ENCODE results near the gene RUBCNL. TPM values are rescaled to one million over a fixed set of nuclear protein-coding genes. Genes with fewer than 3 reads are reported as not detected.

The RUBCNL gene
- total RNA-seq, 1 donor from 2014 or later, result 0.80 TPM

DNA sequence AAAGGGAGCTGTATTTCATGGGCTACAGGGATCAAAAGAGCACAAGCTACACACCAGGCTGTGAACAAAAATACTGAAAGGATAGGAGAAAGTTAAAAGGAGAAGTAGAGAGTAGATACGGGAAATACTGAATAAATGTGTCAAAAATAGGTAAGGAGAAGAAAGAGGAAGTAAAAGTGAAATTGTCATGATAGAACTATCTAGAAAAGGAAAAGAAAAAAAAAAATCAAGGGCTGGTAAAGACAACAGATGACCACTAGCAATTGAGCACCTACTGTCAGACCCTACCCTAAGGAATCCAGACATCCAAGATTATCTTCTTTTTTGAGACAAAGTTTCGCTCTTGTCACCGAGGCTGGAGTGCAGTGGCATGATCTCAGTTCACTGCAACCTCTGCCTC lies 4.8 kb downstream of the RUBCNL start:
- Histone ChIP-seq H2AFZ (replicated peaks) (no peak overlapping the region), H3K9me3 (ENCODE audit: low read depth) (no peaks in the 10 kb centered on the region), H3K36me3 (no peaks in the 10 kb centered on the region), H3K27me3 (peaks cover 42% of the 10 kb centered on the region), H4K20me1 (ENCODE audit: low read depth) (no peaks in the 10 kb centered on the region), H3K79me2 (ENCODE audit: low read depth) (no peaks in the 10 kb centered on the region), H3K4me3 (no peak overlapping the region), H3K4me2 (no peak overlapping the region), H3K9ac (no peak overlapping the region), H3K4me1 (no peaks in the 10 kb centered on the region), H3K27ac (no peak overlapping the region), H3F3A (ENCODE audit: low read depth) (peaks cover 9% of the 10 kb centered on the region)
- Mint-ChIP-seq H3K27ac (no peak overlapping the region), H3K4me1 (peaks cover 5% of the 10 kb centered on the region), H3K9me3 (no peaks in the 10 kb centered on the region), H3K36me3 (no peaks in the 10 kb centered on the region), H3K27me3 (ENCODE audit: insufficient read depth, low read depth) (peaks cover 20% of the 10 kb centered on the region), H3K4me3 (no peak overlapping the region)
- DNase-seq (ENCODE audit: low spot score), result no peak
- TF ChIP-seq EZH2 (IDR thresholded peaks at IDR 0.05) (no peak), EZH2phosphoT487 (IDR thresholded peaks at IDR 0.05) (no peak)
- TF ChIP-seq, protein P1, sequence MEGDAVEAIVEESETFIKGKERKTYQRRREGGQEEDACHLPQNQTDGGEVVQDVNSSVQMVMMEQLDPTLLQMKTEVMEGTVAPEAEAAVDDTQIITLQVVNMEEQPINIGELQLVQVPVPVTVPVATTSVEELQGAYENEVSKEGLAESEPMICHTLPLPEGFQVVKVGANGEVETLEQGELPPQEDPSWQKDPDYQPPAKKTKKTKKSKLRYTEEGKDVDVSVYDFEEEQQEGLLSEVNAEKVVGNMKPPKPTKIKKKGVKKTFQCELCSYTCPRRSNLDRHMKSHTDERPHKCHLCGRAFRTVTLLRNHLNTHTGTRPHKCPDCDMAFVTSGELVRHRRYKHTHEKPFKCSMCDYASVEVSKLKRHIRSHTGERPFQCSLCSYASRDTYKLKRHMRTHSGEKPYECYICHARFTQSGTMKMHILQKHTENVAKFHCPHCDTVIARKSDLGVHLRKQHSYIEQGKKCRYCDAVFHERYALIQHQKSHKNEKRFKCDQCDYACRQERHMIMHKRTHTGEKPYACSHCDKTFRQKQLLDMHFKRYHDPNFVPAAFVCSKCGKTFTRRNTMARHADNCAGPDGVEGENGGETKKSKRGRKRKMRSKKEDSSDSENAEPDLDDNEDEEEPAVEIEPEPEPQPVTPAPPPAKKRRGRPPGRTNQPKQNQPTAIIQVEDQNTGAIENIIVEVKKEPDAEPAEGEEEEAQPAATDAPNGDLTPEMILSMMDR (IDR thresholded peaks at IDR 0.05), result no peak

DNA sequence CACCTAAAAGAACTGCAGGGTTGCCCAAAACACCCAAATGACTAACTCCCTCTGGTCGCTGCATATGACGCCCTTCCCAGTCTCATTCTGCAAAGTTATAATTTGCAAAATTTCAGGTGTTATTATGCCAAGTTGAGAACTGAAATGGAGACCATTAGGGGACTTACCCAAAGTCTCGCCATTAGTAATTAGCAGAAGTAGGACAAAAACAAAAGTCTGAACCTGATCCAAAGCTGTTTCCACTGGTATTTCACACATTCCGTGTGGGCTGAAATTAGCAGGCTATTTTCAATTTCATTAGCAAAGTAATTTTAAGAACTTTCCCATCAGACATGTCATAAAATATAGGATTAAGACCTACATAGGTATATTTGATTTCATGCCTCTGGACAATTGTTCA lies 6.8 kb downstream of the RUBCNL start:
- DNase-seq (ENCODE audit: low spot score), result no peak
- Mint-ChIP-seq H3K36me3 (no peaks in the 10 kb centered on the region), H3K27me3 (ENCODE audit: insufficient read depth, low read depth) (peaks cover 5% of the 10 kb centered on the region), H3K9me3 (no peaks in the 10 kb centered on the region), H3K4me3 (no peak overlapping the region), H3K4me1 (no peaks in the 10 kb centered on the region), H3K27ac (no peak overlapping the region)
- TF ChIP-seq, protein P1 (IDR thresholded peaks at IDR 0.05), result no peak
- no peak for TF ChIP-seq EZH2phosphoT487 (IDR thresholded peaks at IDR 0.05)
- no peak for TF ChIP-seq EZH2 (IDR thresholded peaks at IDR 0.05)
- H3F3A ChIP-seq (ENCODE audit: low read depth), result no peaks in the 10 kb centered on the region
- no peak overlapping the region for H3K4me3 ChIP-seq
- no peaks in the 10 kb centered on the region for H3K36me3 ChIP-seq
- H3K9me3 ChIP-seq (ENCODE audit: low read depth), result no peaks in the 10 kb centered on the region
- H3K27ac ChIP-seq, result no peak overlapping the region
- H3K4me2 ChIP-seq, result no peak overlapping the region
- H3K27me3 ChIP-seq, result peaks cover 23% of the 10 kb centered on the region
- no peak overlapping the region for H3K9ac ChIP-seq
- H3K4me1 ChIP-seq, result no peaks in the 10 kb centered on the region
- no peaks in the 10 kb centered on the region for H4K20me1 ChIP-seq (ENCODE audit: low read depth)
- no peaks in the 10 kb centered on the region for H3K79me2 ChIP-seq (ENCODE audit: low read depth)
- no peak overlapping the region for H2AFZ ChIP-seq (replicated peaks)

DNA sequence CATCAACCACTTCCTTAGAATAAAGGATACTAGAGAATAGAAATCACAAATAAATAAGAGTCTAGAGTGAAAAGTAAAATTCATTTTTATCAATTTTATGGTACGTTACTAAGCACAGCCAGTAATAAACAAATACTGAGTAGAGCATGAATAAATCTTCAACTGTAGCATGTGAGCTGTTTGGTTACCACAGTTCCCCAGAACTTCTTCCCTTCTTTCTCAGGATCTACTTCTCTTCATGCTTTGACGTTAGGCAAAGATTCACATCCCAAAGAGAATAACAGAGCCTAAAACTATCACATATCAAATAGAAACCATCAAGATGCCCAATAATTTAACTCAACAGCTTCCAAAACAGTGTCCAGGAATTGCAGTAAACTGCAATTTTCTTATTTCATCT lies 7.4 kb downstream of the RUBCNL start:
- H3K27ac Mint-ChIP-seq, result no peak overlapping the region
- no peaks in the 10 kb centered on the region for H3F3A ChIP-seq (ENCODE audit: low read depth)
- H3K79me2 ChIP-seq (ENCODE audit: low read depth), result no peaks in the 10 kb centered on the region
- no peak overlapping the region for H3K27ac ChIP-seq
- no peak for TF ChIP-seq EZH2 (IDR thresholded peaks at IDR 0.05)
- TF ChIP-seq, protein P1 (IDR thresholded peaks at IDR 0.05), result no peak
- TF ChIP-seq EZH2phosphoT487 (IDR thresholded peaks at IDR 0.05), result no peak
- no peaks in the 10 kb centered on the region for H3K4me1 ChIP-seq
- DNase-seq (ENCODE audit: low spot score), result no peak
- no peaks in the 10 kb centered on the region for H3K36me3 Mint-ChIP-seq
- H3K4me3 ChIP-seq, result no peak overlapping the region
- no peak overlapping the region for H3K4me2 ChIP-seq
- no peaks in the 10 kb centered on the region for H3K4me1 Mint-ChIP-seq
- no peaks in the 10 kb centered on the region for H3K9me3 Mint-ChIP-seq
- no peaks in the 10 kb centered on the region for H4K20me1 ChIP-seq (ENCODE audit: low read depth)
- H3K9ac ChIP-seq, result no peak overlapping the region
- no peaks in the 10 kb centered on the region for H3K36me3 ChIP-seq
- no peaks in the 10 kb centered on the region for H3K9me3 ChIP-seq (ENCODE audit: low read depth)
- H2AFZ ChIP-seq (replicated peaks), result no peak overlapping the region
- H3K27me3 ChIP-seq, result peaks cover 16% of the 10 kb centered on the region
- H3K4me3 Mint-ChIP-seq, result no peak overlapping the region
- H3K27me3 Mint-ChIP-seq (ENCODE audit: insufficient read depth, low read depth), result peaks cover 4% of the 10 kb centered on the region
